ENCODE results near the gene PNPLA2. TPM values are rescaled to one million over a fixed set of nuclear protein-coding genes. Genes with fewer than 3 reads are reported as not detected.

The PNPLA2 gene
- total RNA-seq, 2 experiments from 2014 or later = 29.7 to 32.0 TPM

- no peak for TF ChIP-seq CTCF (IDR thresholded peaks at IDR 0.05)
- Mint-ChIP-seq H3K27ac (peak overlapping the region; percentile 25), H3K4me3 (peak overlapping the region; percentile 78), H3K36me3 (ENCODE audit: low read depth) (peaks cover 14% of the 10 kb centered on the region), H3K4me1 (ENCODE audit: low read depth) (peaks cover 35% of the 10 kb centered on the region), H3K27me3 (peaks cover 8% of the 10 kb centered on the region), H3K9me3 (no peaks in the 10 kb centered on the region)
- DNase-seq (peak; percentile 53), ATAC-seq (peak; percentile 6)
- ChIA-PET CTCF (interaction anchor here (1.0 to 1.2 kb wide), 4 partner anchors 9 to 25 kb away, joined by 3 to 5 read pairs (median 4); partner anchors contain the start of genes CRACR2B and PNPLA2), POLR2A (interaction anchor here (2.7 to 21.1 kb wide), 3 partner anchors 10 to 28 kb away, joined by 11 to 273 read pairs (median 81); partner anchors contain the start of genes CD151, CRACR2B, PNPLA2 and RPLP2)
- intact Hi-C loops (cut with micrococcal nuclease) = no loop called here
Observed at GRCh38 chr11:843818-844692, 25.3 kb downstream of the PNPLA2 start.

GRCh38 chr11:844693-845644 is 26.3 kb downstream of the PNPLA2 start:
- H3K27ac Mint-ChIP-seq = no peak overlapping the region
- peak; percentile 71 for DNase-seq
- no peak for TF ChIP-seq CTCF (IDR thresholded peaks at IDR 0.05)
- H3K9me3 Mint-ChIP-seq = no peaks in the 10 kb centered on the region
- H3K4me1 Mint-ChIP-seq (ENCODE audit: low read depth) = peaks cover 37% of the 10 kb centered on the region
- peak overlapping the region; percentile 49 for H3K4me3 Mint-ChIP-seq
- intact Hi-C loops (cut with micrococcal nuclease) = loop anchor here (5.0 kb wide), 1 partner anchor 207 kb away; no protein-coding TSS in a partner anchor
- CTCF ChIA-PET = interaction anchor here (1.1 to 4.6 kb wide), 2 partner anchors 17 to 208 kb away, joined by 4 to 46 read pairs; partner anchors contain the start of gene CRACR2B
- peaks cover 9% of the 10 kb centered on the region for H3K27me3 Mint-ChIP-seq
- H3K36me3 Mint-ChIP-seq (ENCODE audit: low read depth) = peaks cover 11% of the 10 kb centered on the region
- POLR2A ChIA-PET = interaction anchor here (2.7 to 21.1 kb wide), 3 partner anchors 11 to 29 kb away, joined by 11 to 273 read pairs (median 81); partner anchors contain the start of genes CD151, CRACR2B, PNPLA2 and RPLP2
- ATAC-seq = peak; percentile 22

GRCh38 chr11:845872-846495 is 27.3 kb downstream of the PNPLA2 start:
- DNase-seq (no peak), ATAC-seq (no peak)
- TF ChIP-seq CTCF (IDR thresholded peaks at IDR 0.05) = no peak
- POLR2A ChIA-PET = interaction anchor here (0.7 to 1.7 kb wide), 2 partner anchors 11 to 13 kb away, joined by 3 to 4 read pairs; partner anchors contain the start of gene CD151
- H3K27me3 Mint-ChIP-seq = peaks cover 9% of the 10 kb centered on the region
- H3K4me1 Mint-ChIP-seq (ENCODE audit: low read depth) = peaks cover 27% of the 10 kb centered on the region
- intact Hi-C loops (cut with micrococcal nuclease) = loop anchor here (5.0 kb wide), 1 partner anchor 206 kb away; no protein-coding TSS in a partner anchor
- H3K27ac Mint-ChIP-seq = no peak overlapping the region
- no peak overlapping the region for H3K4me3 Mint-ChIP-seq
- no peaks in the 10 kb centered on the region for H3K9me3 Mint-ChIP-seq
- peaks cover 3% of the 10 kb centered on the region for H3K36me3 Mint-ChIP-seq (ENCODE audit: low read depth)
- CTCF ChIA-PET = interaction anchor here (0.8 to 4.6 kb wide), 3 partner anchors 11 to 207 kb away, joined by 3 to 46 read pairs (median 3); no protein-coding TSS in a partner anchor

- no peak for ATAC-seq
- Mint-ChIP-seq H3K4me3 (no peak overlapping the region), H3K36me3 (ENCODE audit: low read depth) (no peaks in the 10 kb centered on the region), H3K27me3 (peaks cover 9% of the 10 kb centered on the region), H3K4me1 (ENCODE audit: low read depth) (peaks cover 22% of the 10 kb centered on the region), H3K27ac (no peak overlapping the region), H3K9me3 (no peaks in the 10 kb centered on the region)
- no peak for DNase-seq
- ChIA-PET CTCF (interaction anchor here (0.8 to 4.6 kb wide), 5 partner anchors 9 to 206 kb away, joined by 3 to 46 read pairs (median 3); no protein-coding TSS in a partner anchor), POLR2A (interaction anchor here (0.7 to 1.7 kb wide), 2 partner anchors 10 to 14 kb away, joined by 3 to 4 read pairs; partner anchors contain the start of gene CD151)
- no peak for TF ChIP-seq CTCF (IDR thresholded peaks at IDR 0.05)
- intact Hi-C loops (cut with micrococcal nuclease) = loop anchor here (5.0 kb wide), 1 partner anchor 206 kb away; no protein-coding TSS in a partner anchor
Observed at GRCh38 chr11:846496-847098, 27.9 kb downstream of the PNPLA2 start.

Data from activated CD8-positive, alpha-beta T cell treated with anti-CD3 and anti-CD28 coated beads for 36 hours (primary cell).